ENCODE results near the gene ADAMTS17.

ADAMTS17 gene

GRCh38 chr15:100278596-100279380 is 63.0 kb downstream of the ADAMTS17 start:
- no peak for DNase-seq (ENCODE audit: low spot score)
- TF ChIP-seq, protein P1, sequence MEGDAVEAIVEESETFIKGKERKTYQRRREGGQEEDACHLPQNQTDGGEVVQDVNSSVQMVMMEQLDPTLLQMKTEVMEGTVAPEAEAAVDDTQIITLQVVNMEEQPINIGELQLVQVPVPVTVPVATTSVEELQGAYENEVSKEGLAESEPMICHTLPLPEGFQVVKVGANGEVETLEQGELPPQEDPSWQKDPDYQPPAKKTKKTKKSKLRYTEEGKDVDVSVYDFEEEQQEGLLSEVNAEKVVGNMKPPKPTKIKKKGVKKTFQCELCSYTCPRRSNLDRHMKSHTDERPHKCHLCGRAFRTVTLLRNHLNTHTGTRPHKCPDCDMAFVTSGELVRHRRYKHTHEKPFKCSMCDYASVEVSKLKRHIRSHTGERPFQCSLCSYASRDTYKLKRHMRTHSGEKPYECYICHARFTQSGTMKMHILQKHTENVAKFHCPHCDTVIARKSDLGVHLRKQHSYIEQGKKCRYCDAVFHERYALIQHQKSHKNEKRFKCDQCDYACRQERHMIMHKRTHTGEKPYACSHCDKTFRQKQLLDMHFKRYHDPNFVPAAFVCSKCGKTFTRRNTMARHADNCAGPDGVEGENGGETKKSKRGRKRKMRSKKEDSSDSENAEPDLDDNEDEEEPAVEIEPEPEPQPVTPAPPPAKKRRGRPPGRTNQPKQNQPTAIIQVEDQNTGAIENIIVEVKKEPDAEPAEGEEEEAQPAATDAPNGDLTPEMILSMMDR (IDR thresholded peaks at IDR 0.05) = no peak
- H3K27ac ChIP-seq = no peak overlapping the region
- no peak overlapping the region for H3K4me3 ChIP-seq

DNA sequence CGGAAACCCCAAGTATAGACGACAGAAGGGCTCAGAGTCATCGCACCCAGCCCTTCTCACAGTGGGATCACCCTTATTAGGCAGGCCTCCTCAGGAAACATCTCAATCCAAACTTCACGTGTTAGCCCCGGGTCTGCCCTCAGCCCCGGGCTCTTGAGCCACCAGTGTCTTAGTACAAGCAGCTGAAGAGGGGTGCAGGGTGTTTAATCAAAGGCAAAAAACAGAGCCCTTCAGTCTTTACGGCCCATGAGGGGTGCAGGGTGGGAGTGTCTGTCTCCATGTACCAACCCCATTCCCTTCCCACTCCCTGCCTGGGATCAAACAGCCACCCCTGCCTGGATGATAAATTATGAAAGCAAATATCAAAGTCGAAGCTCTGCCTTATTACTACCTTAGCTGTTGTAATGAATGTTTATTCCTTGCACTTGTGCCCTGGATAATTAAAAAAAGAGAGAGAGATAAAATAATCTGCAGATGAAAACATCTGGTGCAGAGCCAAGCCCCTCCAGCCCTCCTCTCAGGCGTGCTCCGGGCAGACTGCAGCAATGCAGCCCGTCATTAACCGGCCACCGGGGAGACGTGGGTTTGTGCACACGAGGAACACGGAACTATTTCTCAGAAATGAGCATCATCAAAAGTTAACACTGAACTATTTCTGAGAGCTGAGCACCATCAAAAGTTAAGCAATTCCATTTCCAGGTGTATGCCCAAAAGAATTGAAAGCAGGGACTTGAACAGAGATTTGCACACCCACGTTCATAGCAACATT is 64.5 kb downstream of the ADAMTS17 start:
- Histone ChIP-seq H3K4me3 (no peak overlapping the region), H3K27ac (no peak overlapping the region)
- no peak for DNase-seq (ENCODE audit: low spot score)
- TF ChIP-seq, protein P1 (IDR thresholded peaks at IDR 0.05) = no peak

GRCh38 chr15:100276506-100276905 is 65.3 kb downstream of the ADAMTS17 start:
- no peak overlapping the region for H3K4me3 ChIP-seq
- no peak for DNase-seq (ENCODE audit: low spot score)
- TF ChIP-seq, protein P1 (IDR thresholded peaks at IDR 0.05) = no peak
- no peak overlapping the region for H3K27ac ChIP-seq

DNA sequence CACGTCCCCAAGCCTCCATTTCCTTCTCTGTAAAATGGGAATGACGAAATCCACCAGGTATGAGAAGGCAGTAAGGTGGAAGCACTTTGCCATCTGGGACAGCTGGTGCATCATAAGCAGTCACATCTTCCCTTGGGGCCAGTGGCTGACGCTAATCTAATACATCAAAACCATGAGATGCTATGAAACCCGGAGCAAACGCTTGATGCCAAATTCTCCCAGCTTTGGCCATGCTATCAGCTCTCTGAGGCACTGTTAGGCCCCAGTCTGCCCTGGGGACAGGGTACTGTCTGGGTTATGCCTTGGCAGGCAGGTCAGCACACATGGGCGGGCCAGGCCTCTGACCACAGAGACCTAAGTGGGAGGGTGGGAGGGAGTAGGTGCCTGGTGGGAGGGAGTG is 66.1 kb downstream of the ADAMTS17 start:
- TF ChIP-seq, protein P1 (IDR thresholded peaks at IDR 0.05) = no peak
- DNase-seq (ENCODE audit: low spot score) = no peak

DNA sequence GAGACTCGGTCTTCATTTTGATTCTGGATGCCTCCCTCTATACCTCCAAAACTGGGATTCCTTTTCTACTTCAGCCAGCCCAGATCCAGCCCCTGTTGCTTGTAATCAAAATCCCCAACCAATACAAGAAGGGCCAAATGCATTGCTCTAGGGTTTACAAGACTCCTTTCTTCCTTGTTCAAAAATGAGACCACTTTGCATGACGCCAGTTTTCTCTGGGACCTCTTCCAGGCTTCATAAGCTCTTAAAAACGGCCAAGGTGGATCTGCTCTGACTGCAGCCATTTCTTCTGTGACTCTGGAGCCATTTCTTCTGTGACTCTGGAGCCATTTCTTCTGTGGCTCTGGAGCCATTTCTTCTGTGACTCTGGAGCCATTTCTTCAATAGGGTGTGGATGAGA is 71.9 kb downstream of the ADAMTS17 start:
- no peak for DNase-seq (ENCODE audit: low spot score)
- H3K4me3 ChIP-seq = no peak overlapping the region
- no peak overlapping the region for H3K27ac ChIP-seq
- TF ChIP-seq, protein P1 (IDR thresholded peaks at IDR 0.05) = no peak

More for the DNA sequence above, 66.1 kb downstream of the ADAMTS17 start:
- H3K27ac ChIP-seq = no peak overlapping the region
- H3K4me3 ChIP-seq = no peak overlapping the region

- no peak overlapping the region for H3K27ac ChIP-seq
- no peak for DNase-seq (ENCODE audit: low spot score)
- TF ChIP-seq, protein P1 (IDR thresholded peaks at IDR 0.05) = no peak
- H3K4me3 ChIP-seq = no peak overlapping the region
These were observed 75.6 kb downstream of the ADAMTS17 start for GRCh38 chr15:100266166-100266565.
